WTC11 (cell line): ENCODE results near the gene SIGLEC15.

ENCODE experiments used
- CREM ChIP-seq: sonication (generic); formaldehyde crosslinking; IDR thresholded peaks from 2 replicates; pipeline ENCODE4 v1.8.1; 2022; ENCODE audit warnings: mild to moderate bottlenecking, missing genetic modification reagents, moderate library complexity
- NR1H2 ChIP-seq: sonication (generic); formaldehyde crosslinking; IDR thresholded peaks from 2 replicates; pipeline ENCODE4 v1.9.0; 2021; ENCODE audit warnings: mild to moderate bottlenecking, moderate library complexity, missing genetic modification reagents
- NR3C1 ChIP-seq: sonication (generic); formaldehyde crosslinking; conservative IDR thresholded peaks from 2 replicates; pipeline ENCODE4 v1.8.1; 2023; ENCODE audit warnings: low read depth, mild to moderate bottlenecking, missing genetic modification reagents
- ZNF317 ChIP-seq: sonication (generic); formaldehyde crosslinking; IDR thresholded peaks from 2 replicates; pipeline ENCODE4 v1.8.1; 2023; ENCODE audit warnings: low read depth, mild to moderate bottlenecking, moderate library complexity, missing genetic modification reagents, borderline replicate concordance
- TF ChIP-seq, protein P1 (sequence below): sonication (generic); formaldehyde crosslinking; IDR thresholded peaks from 2 replicates; pipeline ENCODE4 v1.8.1; 2023; ENCODE audit warnings: mild to moderate bottlenecking, missing genetic modification reagents, moderate library complexity
- TF ChIP-seq, protein P2 (sequence below): fragments of 200-600 bp; IDR thresholded peaks from 2 replicates; pipeline ENCODE4 v1.8.0; 2022; ENCODE audit warnings: antibody characterized with exemption
- TF ChIP-seq, protein P3 (sequence below): sonication (generic); formaldehyde crosslinking; IDR thresholded peaks from 2 replicates; pipeline ENCODE4 v1.8.1; 2022; ENCODE audit warnings: mild to moderate bottlenecking, moderate library complexity, missing genetic modification reagents

DNA sequence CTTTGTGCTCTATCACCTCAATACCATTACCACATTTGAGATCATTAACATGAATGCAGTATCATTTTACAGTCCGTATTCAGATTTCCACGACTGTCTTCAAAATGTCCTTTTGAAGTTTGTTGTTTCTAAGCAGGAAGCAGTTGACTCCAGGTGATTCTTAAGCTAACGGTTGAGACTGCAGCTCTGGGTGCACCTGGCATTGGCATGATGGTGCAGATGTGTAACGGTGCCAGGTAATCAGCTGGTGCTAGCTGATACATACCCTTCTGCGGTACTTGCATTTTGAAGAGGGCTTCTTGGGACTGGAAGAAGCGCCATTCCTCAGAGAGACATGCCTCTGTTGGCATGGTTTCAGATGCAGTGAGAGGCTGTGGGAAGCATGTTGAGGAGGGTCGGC is 19.5 kb downstream of the SIGLEC15 start:
- TF ChIP-seq, protein P1, sequence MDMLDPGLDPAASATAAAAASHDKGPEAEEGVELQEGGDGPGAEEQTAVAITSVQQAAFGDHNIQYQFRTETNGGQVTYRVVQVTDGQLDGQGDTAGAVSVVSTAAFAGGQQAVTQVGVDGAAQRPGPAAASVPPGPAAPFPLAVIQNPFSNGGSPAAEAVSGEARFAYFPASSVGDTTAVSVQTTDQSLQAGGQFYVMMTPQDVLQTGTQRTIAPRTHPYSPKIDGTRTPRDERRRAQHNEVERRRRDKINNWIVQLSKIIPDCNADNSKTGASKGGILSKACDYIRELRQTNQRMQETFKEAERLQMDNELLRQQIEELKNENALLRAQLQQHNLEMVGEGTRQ: no peak
- TF ChIP-seq ZNF317 (no peak), CREM (CRISPR knock-in tag) (no peak), NR3C1 (CRISPR knock-in tag) (no peak), NR1H2 (CRISPR knock-in tag) (no peak)
- TF ChIP-seq, protein P2, sequence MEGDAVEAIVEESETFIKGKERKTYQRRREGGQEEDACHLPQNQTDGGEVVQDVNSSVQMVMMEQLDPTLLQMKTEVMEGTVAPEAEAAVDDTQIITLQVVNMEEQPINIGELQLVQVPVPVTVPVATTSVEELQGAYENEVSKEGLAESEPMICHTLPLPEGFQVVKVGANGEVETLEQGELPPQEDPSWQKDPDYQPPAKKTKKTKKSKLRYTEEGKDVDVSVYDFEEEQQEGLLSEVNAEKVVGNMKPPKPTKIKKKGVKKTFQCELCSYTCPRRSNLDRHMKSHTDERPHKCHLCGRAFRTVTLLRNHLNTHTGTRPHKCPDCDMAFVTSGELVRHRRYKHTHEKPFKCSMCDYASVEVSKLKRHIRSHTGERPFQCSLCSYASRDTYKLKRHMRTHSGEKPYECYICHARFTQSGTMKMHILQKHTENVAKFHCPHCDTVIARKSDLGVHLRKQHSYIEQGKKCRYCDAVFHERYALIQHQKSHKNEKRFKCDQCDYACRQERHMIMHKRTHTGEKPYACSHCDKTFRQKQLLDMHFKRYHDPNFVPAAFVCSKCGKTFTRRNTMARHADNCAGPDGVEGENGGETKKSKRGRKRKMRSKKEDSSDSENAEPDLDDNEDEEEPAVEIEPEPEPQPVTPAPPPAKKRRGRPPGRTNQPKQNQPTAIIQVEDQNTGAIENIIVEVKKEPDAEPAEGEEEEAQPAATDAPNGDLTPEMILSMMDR: no peak
- TF ChIP-seq, protein P3, sequence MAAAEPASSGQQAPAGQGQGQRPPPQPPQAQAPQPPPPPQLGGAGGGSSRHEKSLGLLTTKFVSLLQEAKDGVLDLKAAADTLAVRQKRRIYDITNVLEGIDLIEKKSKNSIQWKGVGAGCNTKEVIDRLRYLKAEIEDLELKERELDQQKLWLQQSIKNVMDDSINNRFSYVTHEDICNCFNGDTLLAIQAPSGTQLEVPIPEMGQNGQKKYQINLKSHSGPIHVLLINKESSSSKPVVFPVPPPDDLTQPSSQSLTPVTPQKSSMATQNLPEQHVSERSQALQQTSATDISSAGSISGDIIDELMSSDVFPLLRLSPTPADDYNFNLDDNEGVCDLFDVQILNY (CRISPR knock-in tag): no peak
